CD4-positive, CD25-positive, alpha-beta regulatory T cell (primary cell): ENCODE measurements around the gene FAT2. TPM values are rescaled to one million over a fixed set of nuclear protein-coding genes. Genes with fewer than 3 reads are reported as not detected.
A peak's percentile ranks its signal among the peaks of the same experiment; 100 is the strongest.

ENCODE experiments used
- ATAC-seq, 2 donors: fragments of 150-1000 bp; cut with Tn5 transposase; one replicate each; pipeline ENCODE4 v1.10.0; 2021; ENCODE audit warnings: low read depth in 2 of 2, moderate number of reproducible peaks in 2 of 2, moderate library complexity in 1 of 2
- DNase-seq, 3 donors: peaks; one replicate each; pipeline versions ENCODE4 v3.0.0 to v3.0.0-alpha.2; 2012 to 2022; ENCODE audit warnings: mixed read lengths in 1 of 3
- H3K27ac ChIP-seq: one replicate; pipeline ENCODE4 v1.7.0; 2013; ENCODE audit warnings: mild to moderate bottlenecking, low read length; ENCODE audit not compliant: insufficient read depth, poor library complexity, severe bottlenecking
- H3K27me3 ChIP-seq: one replicate; pipeline ENCODE4 v1.7.0; 2013; ENCODE audit warnings: low read length; ENCODE audit not compliant: control insufficient read depth, insufficient read depth
- H3K36me3 ChIP-seq: one replicate; pipeline ENCODE4 v1.7.0; 2013; ENCODE audit warnings: mild to moderate bottlenecking, low read length, moderate library complexity; ENCODE audit not compliant: control insufficient read depth, insufficient read depth
- H3K4me1 ChIP-seq: 2 replicates; pipeline ENCODE4 v1.7.0; 2013; ENCODE audit warnings: mild to moderate bottlenecking, low read length; ENCODE audit not compliant: insufficient read depth, control insufficient read depth, poor library complexity, severe bottlenecking
- H3K4me3 ChIP-seq: one replicate; pipeline ENCODE4 v1.7.0; 2013; ENCODE audit warnings: low read depth, mild to moderate bottlenecking, low read length, moderate library complexity
- H3K9me3 ChIP-seq, 2 experiments: 1 replicate in 1 of 2; 2 replicates in 1 of 2; pipeline ENCODE4 v1.7.0; 2013; ENCODE audit warnings: low read length in 2 of 2, mild to moderate bottlenecking in 1 of 2, moderate library complexity in 1 of 2; ENCODE audit not compliant: control insufficient read depth in 2 of 2
- H3K27ac Mint-ChIP-seq, 3 donors: one replicate each; pipeline ENCODE4 v1.8.0; 2020 to 2022; ENCODE audit warnings: mild to moderate bottlenecking in 3 of 3, mixed read lengths in 3 of 3, moderate library complexity in 2 of 3
- H3K27me3 Mint-ChIP-seq: one replicate; pipeline ENCODE4 v1.8.0; 2022; ENCODE audit warnings: mild to moderate bottlenecking, mixed read lengths
- H3K36me3 Mint-ChIP-seq: one replicate; pipeline ENCODE4 v1.8.0; 2020; ENCODE audit warnings: mixed read lengths
- H3K4me1 Mint-ChIP-seq, 4 donors: one replicate each; pipeline ENCODE4 v1.8.0; 2020 to 2022; ENCODE audit warnings: mixed read lengths in 4 of 4, mild to moderate bottlenecking in 1 of 4
- H3K4me3 Mint-ChIP-seq, 4 donors: one replicate each; pipeline ENCODE4 v1.8.0; 2020 to 2022; ENCODE audit warnings: mild to moderate bottlenecking in 4 of 4, mixed read lengths in 4 of 4, moderate library complexity in 3 of 4
- H3K9me3 Mint-ChIP-seq, 7 donors: one replicate each; pipeline ENCODE4 v1.8.0; 2020 to 2022; ENCODE audit warnings: mixed read lengths in 7 of 7, mild to moderate bottlenecking in 3 of 7, moderate library complexity in 2 of 7
- polyA plus RNA-seq, 4 donors: library from polyadenylated mRNA; unstranded; fragments of 300-500 nt; fragmentation: Illumina TruSeq; gene quantifications; one replicate each; pipeline ENCODE4 v1.2.3, GENCODE V29; 2021
- total RNA-seq: library from RNA; stranded (reverse); gene quantifications from one replicate; pipeline ENCODE4 v1.2.3, GENCODE V29; 2022

Gene FAT2
- total and polyA plus RNA-seq, 5 donors from 2014 or later: 0.05 TPM; not detected in 4

DNA sequence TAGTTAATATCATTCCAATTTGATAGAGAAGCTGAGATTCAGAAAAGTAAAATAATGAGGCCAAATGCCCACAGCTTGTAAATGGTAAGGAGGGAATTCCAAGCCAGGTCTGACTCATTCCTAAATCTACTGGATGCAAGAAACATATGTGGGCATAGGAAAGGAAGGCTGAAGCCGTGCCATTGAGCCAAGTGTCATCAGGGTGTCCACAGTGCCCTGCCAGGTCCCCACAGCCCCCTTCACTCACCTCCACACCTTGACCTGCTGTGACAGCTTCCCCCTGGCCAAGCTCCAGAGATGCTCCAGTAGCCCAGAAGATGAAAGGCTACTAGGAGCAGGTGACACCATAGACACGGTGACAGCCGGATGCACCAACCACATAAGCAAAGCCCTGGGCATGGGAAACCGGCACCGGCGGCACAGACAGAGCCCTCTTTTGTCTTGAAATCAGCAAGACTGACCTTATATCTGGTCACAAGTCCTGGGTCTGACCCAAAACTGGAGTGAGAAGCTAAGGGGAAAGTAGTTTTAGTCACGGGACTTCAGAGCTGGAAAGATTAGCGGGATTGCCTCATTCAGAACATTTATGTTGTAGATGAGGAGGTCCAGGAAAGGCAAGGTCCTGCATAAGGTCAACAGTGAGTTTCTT, 20.1 kb upstream of the FAT2 start:
- ATAC-seq: no peak
- peak overlapping the region; percentile 26 to 94 (median 59) for H3K27ac Mint-ChIP-seq
- H3K27me3 Mint-ChIP-seq: peaks cover 15% of the 10 kb centered on the region
- H3K4me1 ChIP-seq: peaks cover 21% of the 10 kb centered on the region
- no peaks in the 10 kb centered on the region for H3K9me3 ChIP-seq
- H3K36me3 Mint-ChIP-seq: no peaks in the 10 kb centered on the region
- H3K4me3 Mint-ChIP-seq: peak overlapping the region in 1 of 4 donors; percentile 22
- H3K36me3 ChIP-seq: no peaks in the 10 kb centered on the region
- peaks cover 0 to 43% (median 5%) of the 10 kb centered on the region in 4 donors for H3K4me1 Mint-ChIP-seq
- H3K27me3 ChIP-seq: no peaks in the 10 kb centered on the region
- H3K9me3 Mint-ChIP-seq: peaks cover 0 to 2% (median 0%) of the 10 kb centered on the region in 7 donors
- no peak overlapping the region for H3K4me3 ChIP-seq
- H3K27ac ChIP-seq: no peak overlapping the region
- DNase-seq: no peak

DNA sequence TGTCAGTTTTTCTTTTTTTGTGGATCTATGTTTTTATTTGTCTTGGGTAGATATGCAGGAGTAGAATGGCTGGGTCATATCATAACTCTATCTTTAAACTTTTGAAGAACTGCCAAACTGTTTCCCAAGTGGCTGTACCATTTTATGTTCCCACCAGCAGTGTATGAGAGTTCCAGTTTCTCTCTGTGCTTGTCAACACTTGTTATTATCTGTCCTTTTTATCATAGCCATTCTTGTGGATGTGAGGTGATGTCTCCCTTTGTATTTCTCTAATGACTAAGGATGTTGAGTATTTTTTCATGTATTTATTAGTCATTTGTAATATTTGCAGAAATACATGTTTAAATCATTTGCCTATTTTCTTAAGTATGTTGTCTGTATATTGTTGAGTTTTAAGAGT, 17.4 kb upstream of the FAT2 start:
- peaks cover 0 to 2% (median 0%) of the 10 kb centered on the region in 7 donors for H3K9me3 Mint-ChIP-seq

DNA sequence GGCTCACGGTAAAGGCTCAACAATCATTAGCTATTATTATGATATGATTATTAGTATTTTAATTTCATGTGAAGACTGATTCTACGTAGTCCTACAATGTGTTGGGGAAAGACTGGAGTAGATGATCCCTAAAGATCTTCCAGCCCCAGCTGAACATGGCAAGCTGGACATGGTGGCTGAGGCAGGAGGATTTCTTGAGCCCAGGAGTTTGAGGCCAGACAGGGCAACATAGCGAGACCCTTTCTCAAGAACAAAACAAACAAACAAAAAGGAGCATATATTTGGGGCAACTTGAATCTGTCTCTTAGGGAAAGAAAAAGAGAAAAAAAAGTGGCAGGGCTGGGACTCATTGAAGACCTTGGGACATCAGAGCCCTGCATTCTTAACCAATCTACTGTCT, 16.2 kb upstream of the FAT2 start:
- H3K9me3 ChIP-seq: no peaks in the 10 kb centered on the region
- ATAC-seq: no peak
- Mint-ChIP-seq H3K36me3 (no peaks in the 10 kb centered on the region), H3K4me1 (peaks cover 0 to 6% (median 0%) of the 10 kb centered on the region in 4 donors), H3K4me3 (no peak overlapping the region), H3K27me3 (peaks cover 19% of the 10 kb centered on the region), H3K9me3 (no peaks in the 10 kb centered on the region), H3K27ac (no peak overlapping the region)
- no peak overlapping the region for H3K4me3 ChIP-seq
- H3K4me1 ChIP-seq: no peaks in the 10 kb centered on the region
- DNase-seq: no peak
- no peaks in the 10 kb centered on the region for H3K27me3 ChIP-seq
- H3K27ac ChIP-seq: no peak overlapping the region
- no peaks in the 10 kb centered on the region for H3K36me3 ChIP-seq

More for the DNA sequence above, 17.4 kb upstream of the FAT2 start:
- H3K4me3 ChIP-seq: no peak overlapping the region
- H3K27me3 ChIP-seq: no peaks in the 10 kb centered on the region
- Mint-ChIP-seq H3K27ac (no peak overlapping the region), H3K4me1 (peaks cover 0 to 18% (median 4%) of the 10 kb centered on the region in 4 donors), H3K36me3 (no peaks in the 10 kb centered on the region), H3K27me3 (peaks cover 11% of the 10 kb centered on the region), H3K4me3 (no peak overlapping the region)
- peaks cover 11% of the 10 kb centered on the region for H3K4me1 ChIP-seq
- DNase-seq (no peak), ATAC-seq (no peak)
- no peaks in the 10 kb centered on the region for H3K9me3 ChIP-seq
- no peak overlapping the region for H3K27ac ChIP-seq
- H3K36me3 ChIP-seq: no peaks in the 10 kb centered on the region

DNA sequence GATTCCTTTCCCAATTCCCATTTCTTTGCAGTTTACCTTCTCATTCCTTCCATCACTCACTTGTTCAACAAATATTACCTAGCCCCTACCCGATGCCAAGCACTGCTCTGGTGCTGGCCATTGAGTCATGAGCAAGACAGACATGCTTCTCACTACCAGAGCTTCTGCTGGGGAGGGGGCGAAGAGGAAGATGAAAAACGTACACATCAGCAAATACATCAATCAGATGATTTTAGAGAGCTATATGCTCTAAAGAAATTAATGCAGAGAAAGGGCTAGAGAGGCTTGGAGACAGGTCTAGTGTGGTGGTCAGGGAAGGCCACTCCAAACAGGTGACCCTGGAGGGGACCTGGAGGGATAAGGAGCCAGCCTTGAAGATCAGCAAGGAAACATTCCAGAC, 14.4 kb upstream of the FAT2 start:
- ATAC-seq (no peak), DNase-seq (no peak)
- Mint-ChIP-seq H3K27ac (peak overlapping the region in 1 of 3 donors; percentile 64), H3K9me3 (no peaks in the 10 kb centered on the region), H3K4me3 (no peak overlapping the region), H3K27me3 (peaks cover 19% of the 10 kb centered on the region), H3K4me1 (no peaks in the 10 kb centered on the region), H3K36me3 (no peaks in the 10 kb centered on the region)
- H3K4me3 ChIP-seq: no peak overlapping the region
- H3K9me3 ChIP-seq: no peaks in the 10 kb centered on the region
- no peak overlapping the region for H3K27ac ChIP-seq
- H3K27me3 ChIP-seq: no peaks in the 10 kb centered on the region
- no peaks in the 10 kb centered on the region for H3K4me1 ChIP-seq
- no peaks in the 10 kb centered on the region for H3K36me3 ChIP-seq

DNA sequence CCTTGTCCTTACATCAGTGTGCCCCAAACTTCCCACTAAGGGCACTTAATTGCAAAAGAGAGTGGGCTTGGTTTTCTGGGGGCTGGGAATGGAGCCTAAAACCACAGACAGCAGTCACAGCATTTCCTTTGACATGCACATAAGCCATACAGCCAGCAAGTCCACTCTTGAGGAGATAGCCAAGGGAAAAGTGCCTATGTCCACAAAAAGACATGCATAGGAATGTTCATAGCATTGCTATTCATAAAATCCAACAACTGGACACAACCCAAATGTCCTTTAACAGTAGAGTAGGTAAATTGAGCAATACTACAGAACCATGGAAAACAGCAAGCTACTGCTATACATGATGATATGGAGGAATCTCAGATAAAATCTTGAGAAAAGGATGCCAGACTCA, 11.7 kb upstream of the FAT2 start:
- Histone ChIP-seq H3K27ac (no peak overlapping the region), H3K4me3 (no peak overlapping the region), H3K36me3 (no peaks in the 10 kb centered on the region), H3K9me3 (no peaks in the 10 kb centered on the region), H3K4me1 (no peaks in the 10 kb centered on the region), H3K27me3 (no peaks in the 10 kb centered on the region)
- no peaks in the 10 kb centered on the region for H3K9me3 Mint-ChIP-seq
- no peak for DNase-seq
- H3K36me3 Mint-ChIP-seq: no peaks in the 10 kb centered on the region
- no peak overlapping the region for H3K4me3 Mint-ChIP-seq
- no peak overlapping the region for H3K27ac Mint-ChIP-seq
- H3K27me3 Mint-ChIP-seq: peaks cover 13% of the 10 kb centered on the region
- H3K4me1 Mint-ChIP-seq: no peaks in the 10 kb centered on the region
- no peak for ATAC-seq

DNA sequence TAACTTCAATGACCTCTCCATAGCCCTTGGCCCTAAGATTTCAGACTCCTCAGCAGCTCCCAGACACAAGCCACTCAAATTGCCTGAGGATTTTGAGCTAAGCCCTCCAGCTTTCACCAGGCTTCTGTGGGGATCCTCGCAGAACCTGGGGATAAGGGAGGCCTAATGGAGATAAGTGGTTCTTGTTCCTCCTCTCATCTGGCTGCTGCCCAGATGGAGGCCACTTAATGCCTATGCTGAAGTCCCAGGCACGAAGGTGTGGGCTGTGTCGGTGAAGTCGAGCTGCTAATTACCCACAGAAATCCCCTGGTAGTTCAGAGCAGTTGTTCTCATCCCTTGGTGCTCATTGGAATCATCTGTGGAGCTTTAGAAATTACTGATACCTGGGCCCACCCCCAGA, 10.3 kb upstream of the FAT2 start:
- no peaks in the 10 kb centered on the region for H3K4me1 ChIP-seq
- Mint-ChIP-seq H3K36me3 (no peaks in the 10 kb centered on the region), H3K9me3 (no peaks in the 10 kb centered on the region), H3K4me1 (no peaks in the 10 kb centered on the region), H3K4me3 (no peak overlapping the region), H3K27me3 (peaks cover 8% of the 10 kb centered on the region), H3K27ac (no peak overlapping the region)
- ATAC-seq: no peak
- no peaks in the 10 kb centered on the region for H3K36me3 ChIP-seq
- H3K27me3 ChIP-seq: no peaks in the 10 kb centered on the region
- H3K27ac ChIP-seq: no peak overlapping the region
- no peak overlapping the region for H3K4me3 ChIP-seq
- H3K9me3 ChIP-seq: no peaks in the 10 kb centered on the region
- DNase-seq: no peak

DNA sequence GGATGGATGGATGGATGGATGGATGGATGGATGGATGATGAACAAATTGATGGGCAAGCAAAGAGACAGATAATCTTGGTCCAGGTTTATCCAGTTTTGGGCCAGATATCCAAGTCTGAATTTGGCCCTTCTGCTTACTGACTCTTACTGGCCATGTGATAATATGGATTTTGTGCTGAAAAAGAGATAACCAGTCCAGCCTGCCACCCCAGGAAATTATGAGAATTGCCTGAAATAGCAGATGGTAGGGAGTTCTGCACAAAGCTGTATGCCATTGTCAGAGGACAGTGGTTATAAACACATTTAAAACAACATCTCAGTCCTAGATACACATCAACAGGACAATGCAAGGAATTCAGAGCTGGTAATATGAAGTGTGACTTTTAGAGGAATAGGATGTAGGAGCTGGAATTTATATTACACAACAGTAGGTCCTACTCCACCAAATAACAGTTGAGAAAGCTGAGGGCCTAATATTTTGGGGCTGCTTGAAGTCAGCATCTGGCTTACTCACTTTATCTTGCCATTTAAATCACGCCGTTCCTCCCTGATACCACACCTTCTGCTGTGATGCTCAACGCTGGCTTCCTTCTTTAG, 9.0 kb upstream of the FAT2 start:
- H3K9me3 ChIP-seq: no peaks in the 10 kb centered on the region
- H3K4me1 ChIP-seq: no peaks in the 10 kb centered on the region
- H3K9me3 Mint-ChIP-seq: no peaks in the 10 kb centered on the region
- no peaks in the 10 kb centered on the region for H3K4me1 Mint-ChIP-seq
- peaks cover 8% of the 10 kb centered on the region for H3K27me3 Mint-ChIP-seq
- H3K27me3 ChIP-seq: no peaks in the 10 kb centered on the region
- ATAC-seq (no peak), DNase-seq (no peak)
- no peak overlapping the region for H3K4me3 ChIP-seq
- H3K36me3 ChIP-seq: no peaks in the 10 kb centered on the region
- no peak overlapping the region for H3K27ac Mint-ChIP-seq
- H3K27ac ChIP-seq: no peak overlapping the region
- H3K36me3 Mint-ChIP-seq: no peaks in the 10 kb centered on the region
- no peak overlapping the region for H3K4me3 Mint-ChIP-seq

DNA sequence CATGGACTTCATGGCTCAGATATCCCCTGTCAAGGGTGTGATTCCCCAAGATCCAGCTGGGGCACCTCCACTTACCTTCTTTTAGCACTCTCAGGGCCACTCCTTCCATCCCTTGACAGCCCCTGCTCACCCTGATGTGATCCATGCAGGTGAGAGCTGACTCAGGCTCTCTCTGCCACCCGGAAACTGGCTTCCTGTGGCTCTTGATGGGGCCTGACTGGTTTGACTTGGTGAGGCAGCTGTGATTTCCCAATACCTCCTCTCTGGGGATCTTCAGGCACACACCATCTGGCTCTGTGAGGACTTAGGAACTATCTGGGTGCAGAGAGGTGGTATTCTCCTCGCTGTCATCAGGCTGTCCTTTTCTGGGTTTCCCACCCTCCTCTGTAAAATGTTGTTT, 7.9 kb upstream of the FAT2 start:
- Histone ChIP-seq H3K27me3 (no peaks in the 10 kb centered on the region), H3K4me3 (no peak overlapping the region), H3K9me3 (no peaks in the 10 kb centered on the region), H3K36me3 (no peaks in the 10 kb centered on the region), H3K27ac (no peak overlapping the region), H3K4me1 (no peaks in the 10 kb centered on the region)
- Mint-ChIP-seq H3K36me3 (no peaks in the 10 kb centered on the region), H3K4me3 (no peak overlapping the region), H3K27me3 (peaks cover 8% of the 10 kb centered on the region), H3K9me3 (no peaks in the 10 kb centered on the region), H3K27ac (no peak overlapping the region), H3K4me1 (no peaks in the 10 kb centered on the region)
- no peak for ATAC-seq
- DNase-seq: no peak
